ENCODE results near the gene TSPAN18. TPM values are rescaled to one million over a fixed set of nuclear protein-coding genes. Genes with fewer than 3 reads are reported as not detected.

The TSPAN18 gene
- total RNA-seq, 1 donor from 2014 or later, result 12.8 TPM

GRCh38 chr11:44831605-44832394, 105.0 kb downstream of the TSPAN18 start:
- no peak overlapping the region for H3K4me3 ChIP-seq
- no peak overlapping the region for H3K27ac ChIP-seq
- no peaks in the 10 kb centered on the region for H3K4me1 ChIP-seq
- no peaks in the 10 kb centered on the region for H3K36me3 ChIP-seq
- intact Hi-C loops (cut with DNase I), result no loop called here
- no peaks in the 10 kb centered on the region for H3K9me3 ChIP-seq
- H3K27me3 ChIP-seq, result no peaks in the 10 kb centered on the region
- DNase-seq (ENCODE audit: extremely low spot score in 2 of 2), result no peak
- no peak for TF ChIP-seq CTCF (IDR thresholded peaks at IDR 0.05)
- no peak for TF ChIP-seq POLR2A (IDR thresholded peaks at IDR 0.05)
- TF ChIP-seq POLR2AphosphoS5 (IDR thresholded peaks at IDR 0.05; ENCODE audit: insufficient read depth in 1 of 2, low read depth in 1 of 2), result no peak

GRCh38 chr11:44832452-44832851, 105.7 kb downstream of the TSPAN18 start:
- DNase-seq (ENCODE audit: extremely low spot score in 2 of 2), result no peak
- intact Hi-C loops (cut with DNase I), result no loop called here
- Histone ChIP-seq H3K27ac (no peak overlapping the region), H3K27me3 (no peaks in the 10 kb centered on the region), H3K36me3 (no peaks in the 10 kb centered on the region), H3K4me1 (no peaks in the 10 kb centered on the region), H3K9me3 (no peaks in the 10 kb centered on the region), H3K4me3 (no peak overlapping the region)
- TF ChIP-seq POLR2A (IDR thresholded peaks at IDR 0.05) (no peak), CTCF (IDR thresholded peaks at IDR 0.05) (no peak), POLR2AphosphoS5 (IDR thresholded peaks at IDR 0.05; ENCODE audit: insufficient read depth in 1 of 2, low read depth in 1 of 2) (no peak)

GRCh38 chr11:44833221-44833876, 106.6 kb downstream of the TSPAN18 start:
- Histone ChIP-seq H3K27ac (no peak overlapping the region), H3K36me3 (no peaks in the 10 kb centered on the region), H3K4me3 (no peak overlapping the region), H3K4me1 (no peaks in the 10 kb centered on the region), H3K27me3 (no peaks in the 10 kb centered on the region), H3K9me3 (no peaks in the 10 kb centered on the region)
- intact Hi-C loops (cut with DNase I), result no loop called here
- TF ChIP-seq POLR2AphosphoS5 (IDR thresholded peaks at IDR 0.05; ENCODE audit: insufficient read depth in 1 of 2, low read depth in 1 of 2), result no peak
- no peak for TF ChIP-seq POLR2A (IDR thresholded peaks at IDR 0.05)
- TF ChIP-seq CTCF (IDR thresholded peaks at IDR 0.05), result no peak
- no peak for DNase-seq (ENCODE audit: extremely low spot score in 2 of 2)

GRCh38 chr11:44833877-44834452, 107.2 kb downstream of the TSPAN18 start:
- intact Hi-C loops (cut with DNase I), result no loop called here
- no peak for TF ChIP-seq POLR2AphosphoS5 (IDR thresholded peaks at IDR 0.05; ENCODE audit: insufficient read depth in 1 of 2, low read depth in 1 of 2)
- TF ChIP-seq CTCF (IDR thresholded peaks at IDR 0.05), result no peak
- no peak for TF ChIP-seq POLR2A (IDR thresholded peaks at IDR 0.05)
- no peak for DNase-seq (ENCODE audit: extremely low spot score in 2 of 2)
- no peaks in the 10 kb centered on the region for H3K9me3 ChIP-seq
- H3K27ac ChIP-seq, result peak overlapping the region; percentile 3
- no peaks in the 10 kb centered on the region for H3K27me3 ChIP-seq
- H3K4me3 ChIP-seq, result no peak overlapping the region
- no peaks in the 10 kb centered on the region for H3K4me1 ChIP-seq
- H3K36me3 ChIP-seq, result no peaks in the 10 kb centered on the region

All from vagina (tissue), 2 donors.